Fibroblast of skin of abdomen (primary cell): ENCODE measurements around the gene AMBP.

Source experiments
- DNase-seq: peaks from one replicate; pipeline ENCODE4 v3.0.0-alpha.2; 2013

Gene AMBP

DNA sequence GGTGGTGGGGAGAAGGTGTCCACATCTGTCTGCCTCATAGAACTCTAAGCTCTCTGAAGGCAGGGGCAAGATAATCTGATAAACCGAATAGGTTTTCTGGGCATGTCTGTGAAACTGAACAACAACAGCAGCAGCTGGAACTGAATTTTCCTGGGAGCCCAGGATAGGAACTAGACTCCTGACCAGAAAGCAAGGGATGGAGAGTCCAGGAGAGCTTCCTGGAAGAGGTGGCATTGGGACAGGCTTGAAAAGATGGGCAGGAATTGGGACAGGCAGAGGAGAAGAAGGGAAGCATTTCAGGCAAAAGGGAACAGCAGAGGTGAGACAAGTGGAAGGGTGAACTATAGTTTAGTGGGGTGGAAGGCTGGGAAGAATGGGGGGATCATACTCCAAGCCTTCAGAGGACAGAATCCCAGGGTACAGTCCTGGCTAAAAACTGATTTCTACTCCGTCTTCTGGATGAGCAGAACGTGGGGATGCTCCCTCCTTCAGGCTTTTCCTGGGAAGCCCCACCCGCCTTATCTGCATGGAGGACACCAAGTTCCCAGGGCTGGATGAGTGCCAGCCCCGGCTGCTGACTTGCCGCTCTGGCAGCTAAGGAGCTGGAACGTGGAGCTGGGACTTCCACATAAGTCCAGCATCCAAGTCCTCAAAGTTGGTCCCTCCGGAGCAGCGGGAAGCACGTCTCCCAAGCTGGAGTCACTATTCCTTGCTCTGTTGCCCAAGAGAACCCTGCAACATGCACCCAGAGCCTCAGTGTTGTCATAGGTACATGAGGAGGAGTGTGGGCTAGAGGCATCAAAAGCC lies 34.9 kb upstream of the AMBP start:
- DNase-seq = peak; percentile 67

DNA sequence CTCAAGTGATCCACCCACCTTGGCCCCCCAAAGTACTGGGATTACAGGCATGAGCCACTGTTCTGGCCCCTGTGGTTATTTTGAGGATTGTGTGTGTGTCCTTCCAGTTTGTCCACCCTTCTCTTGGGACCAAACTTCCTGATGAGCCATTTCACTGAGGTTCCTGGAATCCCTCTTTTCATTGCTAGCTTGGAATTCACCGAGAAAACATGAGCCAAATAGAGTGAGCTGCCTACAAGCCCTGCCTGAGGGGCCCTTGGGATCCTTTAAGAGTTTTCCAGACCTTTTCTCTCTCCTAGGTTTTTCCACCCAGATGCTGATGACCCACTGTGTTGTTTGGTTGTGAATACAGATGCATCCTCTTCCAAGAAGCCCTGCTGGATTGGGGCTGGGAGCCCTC lies 34.2 kb upstream of the AMBP start:
- peak; percentile 25 for DNase-seq

DNA sequence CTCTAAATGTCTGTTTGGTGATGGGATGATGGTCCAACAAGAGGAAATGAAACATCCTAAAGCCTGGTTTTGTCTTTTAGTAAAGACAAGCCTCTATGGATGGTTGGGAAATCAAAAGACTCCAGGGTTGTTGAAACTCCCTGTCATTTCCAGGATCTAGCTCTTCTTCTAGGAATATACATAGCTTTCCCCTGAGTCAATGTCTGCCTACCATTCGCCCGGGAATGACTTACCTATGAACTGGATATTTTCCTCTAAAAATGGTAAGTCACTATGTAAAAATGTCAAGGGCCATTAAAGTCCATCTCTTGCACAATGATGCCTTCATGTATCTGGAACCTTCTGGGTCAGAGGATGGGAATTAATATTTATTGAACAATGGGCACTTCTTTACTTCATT lies 32.1 kb upstream of the AMBP start:
- DNase-seq = peak; percentile 91

DNA sequence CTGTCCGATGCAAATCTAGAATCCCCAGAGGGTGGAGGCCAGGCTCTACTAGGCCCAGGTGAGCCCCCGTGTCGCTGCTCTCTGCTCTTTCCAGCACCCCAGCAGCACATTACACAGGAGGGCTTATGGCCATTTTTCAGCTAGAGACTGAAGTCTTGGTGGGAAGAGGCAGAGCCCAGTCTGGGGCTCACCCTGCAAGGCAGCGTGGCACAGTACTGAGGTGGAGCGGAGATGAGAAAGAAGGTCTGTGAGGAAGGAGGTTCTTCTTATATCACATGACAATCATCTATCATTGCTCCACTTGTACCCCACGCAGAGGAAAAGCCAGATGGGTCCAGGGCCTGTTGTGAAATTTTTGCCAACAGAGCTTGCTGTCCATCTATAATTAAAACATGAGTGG lies 31.0 kb upstream of the AMBP start:
- DNase-seq = no peak

DNA sequence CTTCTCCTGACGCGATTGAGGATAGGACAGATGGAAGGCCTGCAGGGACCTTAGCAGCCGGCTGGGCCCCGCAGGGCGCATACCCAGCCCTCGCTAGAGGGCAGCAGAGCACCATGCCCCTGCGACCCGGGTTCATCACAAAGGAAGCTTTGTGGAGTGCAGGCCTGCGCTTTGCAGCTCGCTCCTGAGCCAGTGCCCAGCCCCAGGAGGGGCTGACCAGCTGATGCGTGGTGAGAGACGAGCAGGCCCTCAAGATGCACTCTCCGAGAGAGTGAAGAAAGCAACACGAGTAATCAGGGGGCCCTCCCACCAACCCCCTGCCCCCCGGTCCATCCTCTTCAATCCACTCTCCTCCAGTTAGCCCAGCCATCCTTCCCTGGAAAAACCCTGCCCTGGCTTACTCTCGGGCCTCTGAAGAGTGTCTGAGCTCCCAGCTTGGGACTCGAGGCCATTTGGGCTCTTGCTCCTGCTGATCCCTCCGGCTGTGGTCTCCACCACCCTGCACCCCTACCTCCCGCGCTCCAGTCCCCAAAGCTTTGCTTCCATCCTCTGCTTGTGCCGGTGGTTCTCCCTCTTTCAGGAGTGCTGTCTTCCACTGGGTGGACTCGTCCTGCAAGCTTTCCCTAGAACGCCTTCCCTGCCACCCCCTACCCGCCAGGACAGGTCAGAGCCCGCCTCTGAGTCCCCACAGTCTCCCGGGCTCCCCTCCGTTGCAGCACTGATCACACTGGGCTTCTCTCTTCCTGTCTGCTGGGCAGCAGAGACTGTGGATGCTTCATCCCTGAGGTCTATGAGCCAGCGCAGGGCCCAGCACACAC lies 30.1 kb upstream of the AMBP start:
- DNase-seq = peak; percentile 77

DNA sequence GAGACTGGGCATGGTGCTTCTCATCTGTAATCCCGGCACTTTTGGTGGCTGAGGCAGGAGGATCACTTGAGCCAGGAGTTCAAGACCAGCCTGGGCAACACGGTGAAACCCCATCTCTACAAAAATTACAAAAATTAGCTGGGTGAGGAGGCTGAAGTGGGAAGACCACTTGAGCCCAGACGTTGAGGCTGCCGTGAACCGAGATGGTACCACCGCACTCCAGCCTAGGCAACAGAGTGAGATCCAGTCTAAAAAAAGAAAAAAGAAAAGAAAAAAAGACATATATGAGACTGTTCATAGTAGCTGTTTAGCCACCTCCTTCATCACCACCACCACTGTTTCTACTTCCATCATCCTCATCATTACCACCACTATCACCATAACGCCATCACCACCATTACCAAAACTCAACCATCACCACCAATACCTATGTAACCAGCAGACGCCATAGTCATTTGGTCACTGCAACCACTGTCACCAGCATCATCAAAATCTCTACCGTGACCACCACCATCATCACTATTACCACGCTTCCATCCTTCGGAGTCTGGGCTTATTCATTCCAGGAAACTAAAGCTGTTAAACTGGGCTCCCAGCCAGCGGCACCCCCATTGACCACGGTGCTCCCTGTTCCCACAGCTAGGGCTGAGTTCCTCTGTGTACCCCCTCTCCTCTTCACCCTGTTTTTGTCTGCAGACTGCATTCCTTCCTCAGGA lies 29.3 kb upstream of the AMBP start:
- DNase-seq = no peak

DNA sequence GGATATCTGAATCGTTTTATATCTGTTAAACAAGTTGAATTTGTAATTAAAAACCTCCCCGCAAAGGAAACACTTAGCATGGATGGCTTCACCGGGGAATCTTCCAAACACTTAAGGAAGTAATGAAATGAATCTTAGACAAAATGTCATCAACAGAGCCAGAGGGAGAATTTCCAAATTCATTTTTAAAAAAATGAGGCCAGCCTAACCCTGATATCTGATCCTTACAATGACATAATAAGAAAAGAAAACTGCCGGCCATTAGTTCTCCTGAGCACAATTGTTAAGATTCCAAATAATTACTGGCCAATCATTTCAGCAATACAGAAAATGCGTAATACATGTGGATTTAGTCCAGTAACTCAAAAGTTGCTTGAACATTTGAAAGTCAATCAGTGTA lies 27.1 kb upstream of the AMBP start:
- DNase-seq = no peak

DNA sequence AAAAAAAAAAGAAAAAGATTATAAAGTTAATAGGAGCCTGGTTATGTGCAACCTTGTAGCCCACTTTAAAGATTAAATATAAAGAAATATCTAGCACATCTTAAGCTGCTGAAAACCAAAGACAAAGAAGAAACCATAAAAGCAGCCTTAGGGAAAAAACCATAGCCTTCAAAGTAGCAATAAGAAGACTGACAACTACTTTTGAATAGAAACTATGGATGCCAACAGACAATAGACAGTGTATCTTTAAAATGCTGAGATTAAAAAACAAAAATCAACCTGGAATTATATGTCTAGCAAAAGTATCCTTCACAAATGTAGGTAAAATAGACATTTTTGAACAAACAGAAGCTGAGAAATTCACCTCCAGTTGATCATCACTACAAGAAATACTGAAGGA lies 24.4 kb upstream of the AMBP start:
- DNase-seq = no peak

DNA sequence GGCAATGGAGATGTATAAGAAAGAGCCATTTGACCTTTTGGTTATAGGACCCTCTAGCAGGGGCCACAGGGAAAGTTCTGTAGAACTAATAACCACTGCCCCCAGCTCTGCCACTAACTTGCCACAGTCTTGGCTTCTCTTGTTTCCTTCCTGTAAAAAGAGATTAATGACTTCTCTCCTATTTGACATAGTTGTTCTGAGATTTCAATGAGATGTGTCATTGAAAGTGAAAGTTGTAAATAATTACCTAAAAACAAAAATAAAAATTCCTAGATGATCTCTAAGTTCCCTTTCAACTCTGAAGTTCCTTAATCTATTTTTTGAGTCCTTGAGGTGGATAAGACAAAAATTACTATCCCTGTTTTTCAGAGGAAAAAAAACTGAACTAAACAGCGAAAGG lies 22.4 kb upstream of the AMBP start:
- DNase-seq = no peak

DNA sequence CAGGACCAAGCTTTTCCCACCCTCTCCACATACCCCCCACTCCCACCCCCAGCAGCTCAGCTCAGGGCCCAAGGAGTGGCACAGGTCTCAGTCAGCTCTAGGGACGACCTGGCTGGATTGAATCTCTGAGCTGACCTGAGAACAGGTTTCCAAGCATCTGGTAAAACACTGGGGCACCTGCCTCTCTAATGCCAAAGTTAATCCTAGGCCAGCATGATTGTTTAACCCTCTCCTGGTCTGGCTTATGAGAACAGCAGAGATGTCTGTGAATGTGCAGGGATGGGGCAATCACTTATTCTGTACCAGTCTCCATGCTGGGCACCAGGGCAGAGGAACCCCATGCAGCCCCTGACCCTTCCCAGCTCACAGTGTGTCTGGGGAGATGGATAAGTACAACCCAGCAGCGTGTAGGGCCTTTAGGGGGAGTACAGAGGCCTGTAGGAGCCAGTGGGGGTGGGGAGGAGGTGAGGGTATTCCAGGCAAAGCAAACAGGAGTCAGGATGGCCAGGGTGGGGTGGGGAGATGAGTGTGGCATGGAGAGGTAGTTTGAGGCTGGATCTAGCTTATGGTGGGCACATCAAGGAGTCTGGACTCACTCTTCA lies 21.7 kb upstream of the AMBP start:
- no peak for DNase-seq

DNA sequence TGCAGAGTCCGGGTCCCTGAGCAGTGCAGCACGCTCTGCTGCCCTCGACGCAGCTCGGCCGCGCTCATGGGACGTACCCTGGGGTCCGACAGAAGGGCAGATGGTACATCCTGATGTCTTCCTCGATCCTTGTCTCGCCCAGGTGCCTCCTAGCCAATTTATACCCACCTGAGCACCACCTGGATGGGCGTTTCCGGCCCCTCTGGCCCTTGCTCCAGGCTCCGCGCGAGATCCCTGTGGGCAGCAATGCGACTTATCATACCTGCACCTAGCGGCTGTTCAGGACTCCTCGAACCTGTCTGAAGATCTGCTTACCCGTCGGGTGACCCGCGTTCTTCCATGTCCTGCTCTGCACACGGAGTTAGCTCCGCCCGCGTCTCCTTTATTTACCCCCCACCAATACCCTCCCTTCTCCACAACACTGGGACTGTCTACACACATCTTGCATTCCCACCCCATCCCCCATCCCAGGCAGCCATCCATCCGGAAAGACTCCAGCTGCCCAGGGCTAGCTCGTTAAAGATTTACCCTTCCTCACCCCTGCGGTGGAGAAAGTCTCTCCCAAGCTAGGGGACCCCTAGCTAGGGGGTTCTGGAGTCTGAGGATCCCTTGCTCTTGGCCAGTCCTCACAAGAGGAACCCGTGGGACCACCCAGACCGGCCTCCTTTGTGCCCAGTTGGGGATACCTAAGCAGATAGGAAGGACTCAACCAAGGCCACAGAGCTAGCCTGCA lies 21.0 kb upstream of the AMBP start, which contains the start of gene KIF12:
TSS of gene KIF12 (minus strand) at position 357 of the 733 bp plus-strand sequence. CDS start at position 341, 16 bp downstream.
- no peak for DNase-seq

DNA sequence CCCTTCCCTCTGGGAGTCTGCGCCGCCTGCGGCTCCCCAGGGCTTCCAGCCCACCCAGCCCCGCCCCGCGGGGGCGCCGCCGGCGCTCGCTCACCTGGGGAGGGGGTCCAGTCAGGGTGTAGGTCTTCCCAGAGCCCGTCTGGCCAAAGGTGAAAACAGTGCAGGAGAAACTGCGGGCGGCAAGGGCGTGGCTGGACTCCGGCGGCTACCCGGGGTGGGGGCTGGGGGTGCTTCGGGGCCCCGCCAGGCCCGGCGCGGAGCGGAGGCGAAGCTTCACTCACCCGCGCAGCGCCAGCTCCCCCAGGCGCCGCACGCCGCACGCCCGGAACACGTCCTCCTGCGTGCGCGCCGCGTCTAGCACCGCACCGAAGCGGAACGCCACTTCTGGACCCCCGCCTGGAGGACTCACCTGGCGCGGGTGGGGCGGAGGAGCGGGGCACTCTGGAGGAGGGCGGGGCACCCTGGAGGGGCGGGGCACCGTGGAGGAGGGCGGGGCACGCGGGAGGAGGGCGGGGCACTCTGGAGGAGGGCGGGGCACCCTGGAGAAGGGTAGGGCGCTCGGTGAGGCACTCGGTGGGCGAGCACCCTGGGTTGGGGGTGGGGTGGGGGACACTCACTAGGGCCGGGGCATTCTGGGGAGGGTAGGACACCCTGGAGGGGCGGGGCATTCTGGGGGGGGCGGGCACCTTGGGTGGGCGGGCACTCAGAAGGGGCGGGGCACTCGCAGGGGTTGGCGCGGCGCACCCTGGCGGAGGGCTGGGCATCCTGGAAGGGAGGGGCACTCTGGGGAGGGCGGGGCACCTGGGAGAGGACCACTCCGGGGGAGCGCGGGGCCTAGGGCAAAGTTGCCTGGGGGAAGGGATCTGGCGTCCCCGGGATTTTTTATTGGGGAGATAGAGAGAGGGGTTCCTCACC lies 20.2 kb upstream of the AMBP start:
- no peak for DNase-seq

DNA sequence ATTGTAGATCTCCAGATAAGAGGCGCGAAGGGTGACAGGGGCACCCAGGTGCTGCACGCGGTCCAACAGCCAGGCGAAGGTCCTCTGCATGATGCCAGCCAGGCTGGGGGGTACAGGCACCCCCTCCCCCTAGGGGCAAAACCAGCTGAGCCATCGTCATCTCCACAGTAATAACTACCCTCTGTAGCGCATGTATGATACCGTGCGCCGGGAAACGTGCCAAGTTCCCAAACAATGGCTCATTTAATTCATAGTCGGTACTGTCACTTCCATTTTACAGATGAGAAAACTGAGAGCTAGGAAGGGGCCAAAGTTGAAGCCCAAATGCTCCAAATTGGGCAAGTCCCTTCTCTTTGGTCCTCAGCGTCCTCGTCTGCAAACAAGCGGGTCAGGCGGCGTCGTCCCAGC lies 19.5 kb upstream of the AMBP start:
- DNase-seq = peak; percentile 28

DNA sequence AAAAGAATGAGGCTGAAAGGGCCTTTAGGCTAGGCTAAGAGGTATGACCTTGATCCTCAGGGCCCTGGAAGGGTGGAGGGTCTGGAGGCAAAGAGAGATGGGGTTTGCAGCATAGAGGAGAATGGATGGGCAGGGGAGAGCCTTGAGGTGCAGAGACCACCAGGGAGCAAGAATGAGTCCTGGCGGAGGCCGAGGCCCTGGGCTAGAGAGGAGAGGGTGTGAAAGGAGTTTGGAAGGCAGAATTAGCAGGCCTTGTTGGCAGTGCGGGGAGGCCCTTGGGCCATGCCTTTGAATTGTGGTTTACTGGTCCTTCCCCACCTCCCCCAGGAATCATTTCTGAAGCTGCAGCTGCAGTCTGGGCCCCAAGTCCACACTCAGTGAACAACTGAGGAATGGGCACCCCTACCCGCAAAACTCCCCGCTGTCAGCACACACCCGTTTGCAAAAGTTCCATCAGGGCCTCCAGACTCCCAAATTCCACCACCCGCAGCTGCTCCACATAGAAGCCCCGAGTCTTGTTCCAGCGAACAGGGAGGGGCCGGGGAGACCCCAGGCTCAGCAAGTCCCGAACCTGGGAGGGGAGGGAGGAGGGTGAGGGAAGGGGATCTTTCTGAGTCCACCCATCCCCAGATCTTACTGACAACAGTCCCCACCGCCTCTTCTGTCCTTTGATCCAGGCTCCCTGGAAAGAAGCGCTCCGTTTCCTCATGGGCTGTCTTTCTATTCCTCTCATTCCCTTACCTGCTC lies 18.9 kb upstream of the AMBP start:
- DNase-seq = no peak

DNA sequence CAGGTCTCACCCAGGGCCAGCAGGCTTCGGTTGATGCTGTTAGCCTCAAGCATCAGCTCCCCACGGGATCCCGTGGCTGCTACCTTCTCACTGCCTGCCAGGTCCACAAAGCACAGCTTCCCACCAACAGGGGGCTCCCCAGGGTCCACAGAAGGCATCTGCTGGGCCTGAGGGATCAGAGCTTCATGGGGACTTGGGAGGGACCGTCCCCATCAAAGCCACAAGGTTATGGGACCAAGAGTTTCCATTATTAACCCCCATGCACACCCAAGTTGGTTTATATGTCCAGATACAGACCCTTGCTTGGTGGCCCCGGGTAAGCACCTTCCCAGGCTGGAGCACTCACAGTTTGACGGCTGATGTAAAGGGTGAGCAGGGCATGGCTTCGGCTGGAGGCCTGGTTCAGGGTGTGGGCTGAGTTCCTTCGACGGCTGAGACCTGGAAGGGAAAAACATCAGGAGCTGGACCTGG lies 18.0 kb upstream of the AMBP start:
- DNase-seq = no peak

DNA sequence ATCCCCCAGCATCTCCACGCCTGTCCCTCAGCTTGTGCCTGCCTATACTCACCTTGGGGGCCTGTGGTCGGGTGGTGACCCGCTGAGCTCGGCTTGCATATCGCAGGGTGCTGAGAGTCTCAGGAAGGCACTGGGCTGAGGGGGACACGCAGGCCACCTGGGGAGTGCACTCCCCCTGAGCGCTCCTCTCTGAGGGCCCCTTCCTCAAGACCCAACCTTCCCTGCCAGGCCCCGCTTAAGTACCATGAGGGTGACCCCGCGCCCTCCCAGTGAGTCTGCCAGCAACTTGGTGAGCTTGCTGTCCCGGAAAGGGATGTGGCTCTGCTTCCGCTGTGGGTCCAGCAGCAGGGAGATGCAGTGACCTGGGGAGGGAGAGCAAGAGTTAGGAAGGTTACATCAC lies 16.9 kb upstream of the AMBP start:
- DNase-seq = no peak

DNA sequence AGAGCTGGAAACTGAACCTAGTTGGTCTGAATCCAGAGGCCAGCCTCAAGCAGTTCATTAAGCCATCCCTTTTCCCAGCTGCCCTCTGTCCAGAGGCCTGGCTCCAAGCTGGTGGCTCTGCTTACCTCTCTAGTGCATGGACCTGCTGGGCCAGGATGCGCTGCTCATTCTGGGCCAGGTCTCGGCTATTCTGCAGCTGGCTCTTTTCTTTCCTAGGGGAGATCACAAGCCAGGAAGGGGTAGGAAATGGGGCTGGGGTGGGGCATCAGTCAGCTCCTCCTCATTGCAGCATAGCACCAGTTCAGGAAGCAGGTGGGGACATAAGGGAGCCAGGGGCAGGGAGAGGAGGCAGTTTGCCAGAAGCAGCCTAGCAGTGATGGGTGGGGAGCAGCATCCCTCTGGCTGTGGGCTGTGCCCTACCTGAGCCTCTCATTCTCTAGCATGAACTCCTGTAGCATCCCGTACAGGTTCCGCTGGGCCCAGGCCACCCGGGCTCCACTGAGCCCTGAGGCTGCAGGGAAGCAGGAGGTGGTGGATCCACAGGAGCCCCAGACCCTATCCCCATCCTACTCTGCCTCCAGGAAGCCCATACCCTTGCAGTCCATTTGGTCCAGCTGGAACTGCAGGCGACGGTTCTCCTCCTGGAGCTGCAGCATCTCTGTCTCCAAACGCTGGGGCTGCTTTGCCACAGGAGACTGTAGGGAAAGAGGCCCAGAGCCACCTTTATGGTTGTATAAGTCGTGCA lies 15.8 kb upstream of the AMBP start:
- no peak for DNase-seq

DNA sequence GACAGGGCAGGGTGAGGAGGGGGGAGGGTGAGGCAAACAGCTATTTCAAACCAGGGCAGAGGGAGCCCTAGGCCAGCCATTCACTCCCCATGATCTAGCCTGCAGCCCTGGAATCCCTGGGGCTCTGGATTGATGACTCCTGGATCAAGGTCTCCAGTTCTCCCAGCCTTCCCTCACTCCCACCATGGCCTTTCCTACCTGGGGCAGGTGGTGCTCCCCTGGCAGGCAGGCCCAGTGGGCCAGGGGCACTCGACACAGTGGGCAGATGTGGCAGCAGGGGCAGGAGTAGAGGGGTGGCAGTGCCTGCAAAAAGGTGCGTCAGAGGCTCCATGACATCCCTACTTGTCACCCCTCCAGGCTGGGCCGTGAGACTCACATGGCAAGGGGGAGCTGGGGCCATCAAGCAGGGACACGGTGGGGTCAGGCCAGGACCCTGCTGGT lies 15.0 kb upstream of the AMBP start:
- DNase-seq = no peak

DNA sequence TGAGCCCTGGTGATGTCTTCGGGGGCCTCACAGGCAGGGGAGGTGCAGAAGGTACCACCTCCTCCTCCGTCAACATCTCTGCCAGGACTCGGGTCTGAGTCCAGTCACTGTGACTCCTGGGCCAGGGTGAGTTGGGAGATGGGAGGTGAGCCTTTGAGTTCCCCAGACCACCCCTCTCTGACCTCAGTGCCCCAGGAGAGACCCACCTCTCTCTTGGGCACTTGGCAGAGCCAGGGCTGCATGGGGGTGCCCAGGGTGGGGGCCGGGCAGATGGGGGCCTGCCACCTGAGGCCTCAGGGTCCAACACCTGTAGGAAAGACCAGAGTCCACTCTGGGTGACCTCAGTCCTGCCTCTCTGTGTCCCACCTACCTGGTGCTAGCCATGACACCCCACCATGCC lies 14.2 kb upstream of the AMBP start:
- DNase-seq = no peak
